Tibial artery (tissue), 4 donors: ENCODE data around the gene POLDIP2.

Source experiments
- DNase-seq, 2 donors: peaks; one replicate each; pipeline ENCODE4 v3.0.0-alpha.2; 2019
- H3K27ac ChIP-seq, 2 donors: fragments of 200-600 bp; sonication (generic) in 1 of 2; 1 replicate in 1 of 2; 2 replicates in 1 of 2; pipeline ENCODE4 v1.5.1; 2018 to 2019; ENCODE audit warnings: mild to moderate bottlenecking in 1 of 2
- H3K27me3 ChIP-seq, 2 donors: fragments of 200-600 bp; sonication (generic) in 1 of 2; one replicate each; pipeline versions ENCODE4 v1.5.1 to v1.6.0; 2016 to 2019
- H3K36me3 ChIP-seq, 3 donors: fragments of 200-600 bp; sonication (generic) in 2 of 3; one replicate each; pipeline ENCODE4 v1.5.1; 2016 to 2019; ENCODE audit warnings: mild to moderate bottlenecking in 2 of 3
- H3K4me1 ChIP-seq, 4 donors: fragments of 200-600 bp; sonication (generic) in 2 of 4; 1 replicate in 3 of 4; 2 replicates in 1 of 4; pipeline ENCODE4 v1.5.1; 2016 to 2019
- H3K4me3 ChIP-seq, 2 donors: fragments of 200-600 bp; sonication (generic) in 1 of 2; 1 replicate in 1 of 2; 2 replicates in 1 of 2; pipeline ENCODE4 v1.5.1; 2018 to 2019; ENCODE audit warnings: mild to moderate bottlenecking in 2 of 2
- H3K9me3 ChIP-seq, 3 donors: fragments of 200-600 bp; sonication (generic) in 1 of 3; one replicate each; pipeline ENCODE4 v1.5.1; 2016 to 2019
- intact Hi-C: fragments of 100-400 bp; cut with DNase I; formaldehyde crosslinking; loops from one replicate; pipeline ENCODE4 v1.15.0; 2023; ENCODE audit warnings: low total_unique reads
- TF ChIP-seq, protein P1 (sequence below), 2 experiments: fragments of 200-600 bp in 1 of 2; fragments of 450-650 bp in 1 of 2; IDR thresholded peaks; one replicate each; pipeline ENCODE4 v1.5.1; 2017 to 2019; ENCODE audit warnings: antibody characterized with exemption in 2 of 2, mild to moderate bottlenecking in 1 of 2, moderate library complexity in 1 of 2

Gene POLDIP2

DNA sequence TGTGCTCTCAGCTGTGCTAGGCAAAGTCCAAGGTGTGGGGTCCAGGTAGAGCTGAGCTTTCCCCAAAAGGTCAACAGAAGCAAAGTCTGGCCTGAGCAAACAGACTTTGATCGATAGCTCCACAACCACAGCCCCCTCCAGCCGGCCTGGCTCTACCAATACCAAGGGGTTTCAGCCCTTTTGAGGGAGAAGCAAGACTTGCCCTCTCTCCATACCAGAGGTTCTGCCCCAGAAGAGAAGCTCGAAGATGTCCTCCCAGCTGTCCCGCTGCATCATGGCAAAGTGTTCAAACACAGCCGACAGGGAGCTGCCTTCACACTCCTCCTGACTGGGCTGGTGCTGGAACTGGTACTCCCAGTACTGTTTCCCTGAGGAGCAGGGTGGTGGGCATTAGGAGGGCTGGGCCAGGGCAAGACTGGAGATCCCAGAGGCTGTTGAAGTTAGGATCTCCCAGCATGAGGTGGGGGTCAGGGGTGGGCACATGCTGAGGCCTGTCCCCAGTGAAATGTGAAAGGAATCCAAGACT lies 11.0 kb upstream of the POLDIP2 start:
- TF ChIP-seq, protein P1, sequence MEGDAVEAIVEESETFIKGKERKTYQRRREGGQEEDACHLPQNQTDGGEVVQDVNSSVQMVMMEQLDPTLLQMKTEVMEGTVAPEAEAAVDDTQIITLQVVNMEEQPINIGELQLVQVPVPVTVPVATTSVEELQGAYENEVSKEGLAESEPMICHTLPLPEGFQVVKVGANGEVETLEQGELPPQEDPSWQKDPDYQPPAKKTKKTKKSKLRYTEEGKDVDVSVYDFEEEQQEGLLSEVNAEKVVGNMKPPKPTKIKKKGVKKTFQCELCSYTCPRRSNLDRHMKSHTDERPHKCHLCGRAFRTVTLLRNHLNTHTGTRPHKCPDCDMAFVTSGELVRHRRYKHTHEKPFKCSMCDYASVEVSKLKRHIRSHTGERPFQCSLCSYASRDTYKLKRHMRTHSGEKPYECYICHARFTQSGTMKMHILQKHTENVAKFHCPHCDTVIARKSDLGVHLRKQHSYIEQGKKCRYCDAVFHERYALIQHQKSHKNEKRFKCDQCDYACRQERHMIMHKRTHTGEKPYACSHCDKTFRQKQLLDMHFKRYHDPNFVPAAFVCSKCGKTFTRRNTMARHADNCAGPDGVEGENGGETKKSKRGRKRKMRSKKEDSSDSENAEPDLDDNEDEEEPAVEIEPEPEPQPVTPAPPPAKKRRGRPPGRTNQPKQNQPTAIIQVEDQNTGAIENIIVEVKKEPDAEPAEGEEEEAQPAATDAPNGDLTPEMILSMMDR (IDR thresholded peaks at IDR 0.05) = no peak
- no peak overlapping the region for H3K4me3 ChIP-seq
- peaks cover 0 to 36% (median 15%) of the 10 kb centered on the region in 3 donors for H3K36me3 ChIP-seq
- DNase-seq = no peak
- H3K27me3 ChIP-seq = no peaks in the 10 kb centered on the region
- H3K27ac ChIP-seq = no peak overlapping the region
- intact Hi-C loops = no loop called here
- H3K9me3 ChIP-seq = no peaks in the 10 kb centered on the region
- H3K4me1 ChIP-seq = peaks cover 6 to 26% (median 22%) of the 10 kb centered on the region in 4 donors

DNA sequence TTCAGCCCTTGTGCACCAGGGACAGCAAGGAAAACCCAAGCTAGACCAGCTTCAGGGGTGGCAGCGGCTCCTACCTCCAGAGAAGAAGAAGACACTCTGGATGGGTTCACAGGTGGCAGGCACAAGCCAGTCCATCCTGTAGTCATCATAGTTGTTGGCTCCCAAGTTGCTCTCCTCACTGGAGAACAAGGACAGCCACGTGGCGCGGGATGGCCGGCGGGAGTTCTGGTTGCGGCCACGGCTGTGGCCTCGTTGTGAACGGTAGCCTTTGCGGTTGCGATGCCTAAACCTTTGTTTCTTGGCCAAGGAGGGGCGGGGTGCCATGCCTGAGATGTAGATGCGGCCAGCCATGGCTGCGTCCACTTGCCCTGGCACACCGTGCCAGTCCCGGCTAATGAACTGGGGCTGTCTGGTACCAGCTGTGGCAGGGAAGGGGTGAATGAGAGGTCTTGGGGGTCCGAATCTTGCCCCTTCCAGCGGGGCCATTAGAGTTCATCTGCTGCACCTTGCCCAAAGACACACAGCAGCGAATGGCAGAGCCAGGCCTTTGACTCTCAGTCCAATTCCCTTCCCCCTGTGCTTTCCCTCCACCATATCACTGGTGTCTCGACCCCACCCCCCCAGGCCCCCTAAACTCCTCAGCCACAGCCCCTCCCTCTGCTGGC lies 10.4 kb upstream of the POLDIP2 start:
- intact Hi-C loops = no loop called here
- H3K27ac ChIP-seq = no peak overlapping the region
- peaks cover 4 to 41% (median 21%) of the 10 kb centered on the region in 3 donors for H3K36me3 ChIP-seq
- H3K27me3 ChIP-seq = no peaks in the 10 kb centered on the region
- no peak overlapping the region for H3K4me3 ChIP-seq
- no peaks in the 10 kb centered on the region for H3K9me3 ChIP-seq
- TF ChIP-seq, protein P1 (IDR thresholded peaks at IDR 0.05) = no peak
- no peak for DNase-seq
- peaks cover 0 to 20% (median 16%) of the 10 kb centered on the region in 4 donors for H3K4me1 ChIP-seq

DNA sequence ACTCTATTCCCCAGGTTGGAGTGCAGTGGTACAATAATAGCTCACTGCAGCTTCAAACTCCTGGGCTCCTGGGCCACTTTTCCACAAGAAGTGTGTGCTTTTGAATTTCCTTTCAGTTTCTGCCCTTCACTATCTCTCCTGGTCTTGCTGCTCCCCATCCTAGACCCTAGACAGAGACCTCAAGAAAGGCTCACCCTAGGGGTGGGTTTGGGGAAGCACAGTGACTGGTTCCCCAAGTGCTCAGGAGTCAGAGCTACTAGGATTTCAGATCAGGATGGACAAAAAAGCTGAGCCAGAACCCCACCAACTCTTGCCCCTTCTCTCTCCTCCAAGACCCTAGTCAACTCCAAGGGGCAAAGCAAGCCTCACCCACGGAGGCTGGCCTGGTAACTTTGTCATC lies 9.3 kb upstream of the POLDIP2 start:
- peaks cover 0 to 14% (median 6%) of the 10 kb centered on the region in 4 donors for H3K4me1 ChIP-seq
- no peak overlapping the region for H3K4me3 ChIP-seq
- intact Hi-C loops = no loop called here
- no peak for DNase-seq
- peaks cover 15 to 53% (median 32%) of the 10 kb centered on the region in 3 donors for H3K36me3 ChIP-seq
- no peak overlapping the region for H3K27ac ChIP-seq
- H3K9me3 ChIP-seq = no peaks in the 10 kb centered on the region
- TF ChIP-seq, protein P1 (IDR thresholded peaks at IDR 0.05) = no peak
- H3K27me3 ChIP-seq = no peaks in the 10 kb centered on the region

DNA sequence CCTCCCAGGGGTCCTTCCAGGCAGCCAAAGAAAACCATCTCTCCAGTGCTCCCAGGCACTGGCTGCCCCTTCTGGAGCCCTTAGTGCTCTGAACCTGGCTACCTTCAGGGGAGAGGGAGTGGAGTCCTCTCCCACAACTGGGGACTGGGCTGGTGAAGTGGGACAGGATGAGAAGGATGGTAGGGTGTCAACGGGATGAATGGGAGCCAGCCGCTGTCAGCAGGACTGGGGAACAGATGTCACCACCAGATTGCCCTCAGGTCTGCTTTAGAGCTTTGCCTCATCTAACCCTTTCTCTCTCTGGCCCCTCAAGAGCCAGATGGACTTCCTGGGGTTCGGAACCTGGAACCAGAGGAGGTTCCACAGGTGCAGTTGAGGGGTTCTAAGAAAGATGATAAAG lies 8.2 kb upstream of the POLDIP2 start:
- Histone ChIP-seq H3K27me3 (no peaks in the 10 kb centered on the region), H3K36me3 (peaks cover 26 to 64% (median 43%) of the 10 kb centered on the region in 3 donors), H3K27ac (no peak overlapping the region), H3K4me3 (no peak overlapping the region), H3K9me3 (no peaks in the 10 kb centered on the region), H3K4me1 (peaks cover 0 to 5% (median 0%) of the 10 kb centered on the region in 4 donors)
- intact Hi-C loops = no loop called here
- DNase-seq = no peak
- TF ChIP-seq, protein P1 (IDR thresholded peaks at IDR 0.05) = no peak

DNA sequence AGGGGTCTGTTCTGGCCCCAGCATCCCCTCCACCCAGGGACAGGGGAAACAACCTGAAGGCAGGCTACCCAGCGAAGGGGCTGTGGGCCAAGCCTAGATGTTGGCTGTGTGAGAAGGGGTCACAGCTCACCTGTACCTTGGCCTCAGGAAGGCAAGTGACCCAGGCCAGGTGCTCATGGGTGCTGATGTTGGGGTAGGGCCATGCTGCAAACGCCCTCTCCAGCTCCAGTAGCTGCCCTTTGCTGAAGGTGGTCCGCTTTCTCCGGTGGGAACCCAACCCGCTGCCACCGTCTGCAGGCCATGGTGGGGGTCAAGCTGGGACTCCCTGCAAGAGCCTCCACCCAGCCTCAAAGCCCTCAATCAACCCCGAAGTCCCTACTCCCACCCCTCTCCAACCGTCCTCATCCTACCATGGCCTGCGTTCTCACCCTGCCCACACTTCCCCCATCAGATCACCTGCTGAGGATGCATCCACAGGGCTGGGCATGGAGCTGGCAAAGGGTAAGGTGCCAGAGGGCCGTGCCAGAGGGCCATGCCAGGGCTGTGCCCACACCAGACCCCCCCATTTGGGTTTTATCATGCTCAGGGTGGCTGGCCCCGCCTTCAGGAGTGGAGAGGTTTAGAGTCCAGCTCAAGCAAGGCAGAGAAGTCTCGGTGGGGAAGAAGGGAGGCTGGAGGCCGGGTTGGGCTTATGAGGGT lies 7.5 kb upstream of the POLDIP2 start, which contains the start of gene SEBOX:
TSS of gene SEBOX (minus strand) at position 535 of the 699 bp plus-strand sequence. CDS start at position 487, 48 bp downstream.
- Histone ChIP-seq H3K4me1 (no peaks in the 10 kb centered on the region), H3K27ac (no peak within 1 kb of the TSS), H3K36me3 (peaks cover 33 to 71% (median 50%) of the 10 kb centered on the region in 3 donors), H3K9me3 (no peaks in the 10 kb centered on the region), H3K27me3 (no peaks in the 10 kb centered on the region), H3K4me3 (no peak within 1 kb of the TSS)
- TF ChIP-seq, protein P1 (IDR thresholded peaks at IDR 0.05) = no peak
- intact Hi-C loops = no loop called here
- DNase-seq = no peak
